GM19438 (cell line): ENCODE results near the gene MKNK2.

Experiments
- ATAC-seq: cut with Tn5 transposase; IDR thresholded peaks from one replicate; pipeline ENCODE4 v1.9.1; 2021; ENCODE audit warnings: low read depth; ENCODE audit not compliant: unreplicated experiment

The MKNK2 gene

DNA sequence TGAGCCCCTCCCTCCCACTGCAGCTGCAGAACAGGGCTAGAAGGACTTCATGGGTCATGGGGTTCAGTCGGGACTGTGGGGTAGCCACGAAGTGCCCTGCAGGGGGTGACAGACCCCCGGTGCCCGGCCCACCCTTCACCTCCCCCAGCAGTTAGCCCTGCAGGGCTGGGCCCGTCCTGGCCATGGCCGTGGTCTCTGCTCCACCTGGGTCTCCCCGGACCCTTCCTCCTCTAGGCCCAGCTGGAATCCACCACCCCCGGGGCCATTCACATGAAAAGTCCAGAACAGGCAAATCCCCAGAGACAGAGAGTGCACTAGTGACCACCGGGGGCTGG, 17.3 kb downstream of the MKNK2 start:
- no peak for ATAC-seq

DNA sequence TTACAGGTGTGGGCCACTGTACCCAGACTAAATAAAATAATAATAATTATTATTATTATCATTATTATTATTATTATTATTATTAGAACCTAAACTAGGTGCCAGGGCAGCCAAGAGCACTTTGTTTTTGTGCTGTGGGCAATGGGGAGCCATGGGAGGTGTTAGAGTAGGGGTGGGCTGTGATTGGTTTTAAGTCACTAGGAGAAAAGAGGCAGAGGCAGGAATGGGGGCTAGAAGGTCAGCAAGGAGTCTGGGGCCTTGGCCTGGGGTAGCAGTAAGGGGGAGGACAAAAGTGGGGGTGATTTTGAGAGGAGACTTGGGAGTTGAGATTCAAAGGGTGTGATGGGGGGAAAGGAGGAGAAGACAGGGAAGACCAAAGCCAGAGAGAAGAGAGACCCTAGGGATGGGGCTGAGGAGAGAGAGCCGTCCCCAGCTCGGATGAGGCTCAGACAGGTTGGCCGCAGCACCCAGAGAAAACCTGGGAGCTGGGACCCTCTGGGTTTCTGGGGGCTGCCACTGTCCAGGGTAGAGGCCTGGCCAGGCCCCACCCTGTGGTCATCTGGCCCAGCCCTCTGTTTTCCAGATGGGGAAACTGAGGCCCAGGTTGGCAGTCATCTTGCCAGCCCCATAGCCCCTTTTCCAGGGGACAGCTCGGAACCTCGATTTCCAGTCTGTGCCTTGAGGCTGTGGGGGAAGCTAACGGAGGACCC, 17.8 kb downstream of the MKNK2 start:
- no peak for ATAC-seq

DNA sequence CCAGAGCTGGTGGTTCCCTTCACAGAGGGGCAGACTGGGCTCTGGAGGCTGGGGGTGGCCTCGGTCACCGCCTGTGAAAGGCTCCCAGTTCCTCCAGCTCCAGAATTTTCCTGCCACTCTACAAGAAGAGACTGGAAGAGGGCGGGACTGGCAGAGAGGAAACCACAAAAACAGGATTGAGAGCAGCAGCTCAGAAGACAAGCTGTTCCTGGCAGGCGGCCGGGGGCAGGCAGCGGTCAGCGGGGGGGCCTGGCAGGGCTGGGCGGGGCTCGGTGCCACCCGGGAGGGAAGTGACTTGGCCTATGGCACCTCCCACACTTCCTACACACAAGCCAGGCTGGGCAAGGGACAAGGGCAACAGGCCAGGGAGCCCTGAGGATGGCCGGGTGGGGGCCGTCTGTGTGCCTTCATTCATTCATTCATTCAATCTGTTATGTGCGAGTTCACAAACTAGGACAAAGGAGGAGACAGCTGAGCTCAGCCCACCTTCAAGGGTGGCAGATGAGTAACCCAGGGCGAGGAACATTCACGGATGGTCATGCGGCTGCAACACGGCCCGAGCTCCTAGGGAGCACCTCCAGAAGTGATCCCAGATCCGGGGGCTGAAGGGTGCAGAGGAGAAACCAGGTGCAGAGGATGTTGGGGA, 18.6 kb downstream of the MKNK2 start:
- no peak for ATAC-seq

DNA sequence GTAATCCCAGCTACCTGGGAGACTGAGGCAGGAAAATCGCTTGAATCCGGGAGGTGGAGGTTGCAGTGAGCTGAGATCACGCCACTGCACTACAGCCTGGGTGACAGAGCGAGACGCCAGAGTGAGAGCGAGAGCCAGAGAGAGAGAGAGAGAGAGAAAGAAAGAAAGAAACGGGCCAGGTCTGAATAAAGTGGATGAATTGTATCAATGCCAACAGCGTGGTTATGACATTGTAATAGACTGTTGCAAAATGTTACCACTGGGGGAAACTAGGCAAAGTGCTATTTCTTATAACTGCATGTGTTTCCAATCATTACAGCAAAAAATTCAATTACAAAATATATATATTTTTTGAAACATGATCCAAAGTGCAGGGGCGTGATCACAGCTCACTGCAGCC, 23.7 kb downstream of the MKNK2 start:
- no peak for ATAC-seq

DNA sequence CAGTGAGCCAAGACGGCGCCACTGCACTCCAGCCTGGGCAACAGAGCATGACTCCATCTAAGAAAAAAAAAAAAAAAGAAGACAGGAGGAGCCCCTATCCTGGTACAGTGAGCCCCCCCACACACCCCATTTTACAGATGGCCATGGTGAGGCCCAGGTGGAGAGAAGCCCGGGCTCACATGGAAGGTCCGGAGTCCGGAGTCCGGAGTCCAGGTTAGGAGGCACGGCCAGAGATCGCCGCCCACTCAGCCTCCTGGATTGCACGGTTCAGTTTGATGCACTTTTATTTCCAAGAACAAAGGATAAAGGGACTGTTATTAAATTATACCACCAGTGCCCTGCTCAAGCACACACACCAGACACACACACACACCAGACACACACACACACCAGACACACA, 24.3 kb downstream of the MKNK2 start:
- no peak for ATAC-seq

DNA sequence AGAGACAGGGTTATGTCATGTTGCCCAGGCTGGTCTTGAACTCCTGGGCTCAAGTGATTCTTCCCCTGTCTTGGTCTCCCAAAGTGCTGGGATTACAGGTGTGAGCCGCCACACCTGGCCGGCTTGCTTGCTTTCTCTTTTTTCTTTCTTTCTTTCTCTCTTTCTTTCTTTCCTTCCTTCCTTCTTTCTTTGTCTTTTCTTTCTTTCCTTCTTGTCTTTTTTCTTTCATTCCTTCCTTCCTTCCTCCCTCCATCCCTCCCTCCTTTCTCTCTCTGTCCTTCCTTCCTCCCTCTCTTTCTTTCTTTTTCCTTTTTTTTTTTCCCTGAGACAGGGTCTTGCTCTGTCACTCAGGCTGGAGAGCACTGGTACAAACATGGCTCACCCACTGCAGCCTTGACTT, 28.8 kb downstream of the MKNK2 start:
- no peak for ATAC-seq

DNA sequence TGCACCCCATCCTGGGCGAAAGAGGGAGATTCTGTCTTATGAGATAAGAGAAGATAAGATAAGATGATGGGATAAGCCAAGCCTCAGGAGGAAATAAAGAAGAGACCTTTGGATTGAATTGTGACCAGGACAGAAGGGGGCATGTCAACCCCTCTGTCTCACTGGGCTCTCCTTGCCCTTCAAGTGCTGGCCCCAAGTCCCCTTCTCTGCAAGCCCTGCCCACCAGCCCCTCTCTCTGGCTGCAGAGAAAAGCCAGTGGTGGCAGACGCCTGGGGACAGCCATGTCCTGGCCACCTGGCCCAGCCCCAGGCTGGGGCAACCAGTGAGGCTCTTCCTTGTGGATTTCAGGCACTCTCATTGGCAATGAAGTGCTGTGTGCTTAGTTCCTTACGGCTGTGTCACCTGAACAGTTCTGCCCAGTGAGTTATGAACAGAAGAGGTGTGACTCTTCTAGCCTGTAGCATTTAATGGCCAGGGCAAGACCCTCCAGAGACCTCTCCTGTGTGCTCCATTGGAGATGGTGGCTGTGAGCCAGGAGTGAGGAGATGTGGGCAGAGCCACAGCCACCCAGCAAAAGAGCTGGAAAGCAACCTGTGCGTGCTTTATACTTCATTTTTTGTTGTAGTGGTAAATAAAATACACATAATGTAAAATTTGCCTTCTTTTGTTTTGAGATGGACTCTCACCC, 29.4 kb downstream of the MKNK2 start:
- no peak for ATAC-seq

DNA sequence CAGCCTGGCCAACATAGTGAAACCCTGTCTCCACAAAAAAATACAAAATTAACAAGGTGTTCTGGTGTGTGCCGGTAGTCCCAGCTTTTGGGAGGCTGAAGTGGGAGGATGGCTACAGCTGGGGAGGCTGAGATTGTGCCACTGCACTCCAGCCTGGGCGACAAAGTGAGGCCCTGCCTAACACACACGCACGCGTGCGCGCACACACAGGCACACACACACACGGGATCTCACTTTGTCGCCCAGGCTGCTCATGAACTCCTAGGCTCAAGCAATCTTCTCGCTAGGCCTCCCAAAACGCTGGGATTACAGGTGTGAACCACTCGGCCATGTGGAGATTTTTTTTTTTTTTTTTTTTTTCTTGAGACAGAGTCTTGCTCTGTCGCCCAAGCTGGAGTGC, 32.3 kb downstream of the MKNK2 start:
- no peak for ATAC-seq

DNA sequence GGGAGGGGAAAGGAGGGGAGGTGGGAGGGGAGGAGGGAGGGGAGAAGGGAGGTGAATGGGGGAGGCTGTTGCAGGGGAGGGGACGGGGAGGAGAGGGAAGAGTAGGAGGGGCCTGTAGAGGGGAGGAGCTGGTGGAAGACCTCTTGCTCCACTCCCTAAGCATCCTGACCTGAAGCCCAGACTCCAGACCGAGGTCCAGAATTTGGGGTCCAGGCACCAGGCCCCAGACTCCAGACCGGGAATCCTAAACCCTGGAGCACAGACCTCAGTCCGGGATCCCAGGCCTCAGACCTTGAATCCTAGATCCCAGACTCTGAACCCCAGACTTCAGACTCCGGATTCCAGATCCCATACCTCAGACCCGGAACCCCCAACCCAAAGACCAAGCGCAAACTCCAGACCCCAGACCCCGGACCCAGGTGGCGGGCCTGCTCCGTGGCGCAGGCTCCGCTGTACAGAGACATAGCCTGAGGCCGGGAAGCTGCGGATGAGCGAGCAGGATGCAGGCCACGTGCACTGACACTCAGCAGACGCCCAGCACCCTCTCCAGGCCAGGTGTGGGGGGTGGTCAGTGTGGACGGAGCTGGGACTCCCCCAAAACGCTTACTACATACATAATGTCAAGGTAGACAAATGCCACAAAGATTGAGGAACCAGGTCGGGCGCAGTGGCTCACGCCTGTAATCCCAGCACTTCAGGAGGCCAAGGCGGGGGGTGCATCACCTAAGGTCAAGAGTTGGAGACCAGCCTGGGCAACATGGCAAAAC, 34.8 kb downstream of the MKNK2 start:
- ATAC-seq, result no peak

DNA sequence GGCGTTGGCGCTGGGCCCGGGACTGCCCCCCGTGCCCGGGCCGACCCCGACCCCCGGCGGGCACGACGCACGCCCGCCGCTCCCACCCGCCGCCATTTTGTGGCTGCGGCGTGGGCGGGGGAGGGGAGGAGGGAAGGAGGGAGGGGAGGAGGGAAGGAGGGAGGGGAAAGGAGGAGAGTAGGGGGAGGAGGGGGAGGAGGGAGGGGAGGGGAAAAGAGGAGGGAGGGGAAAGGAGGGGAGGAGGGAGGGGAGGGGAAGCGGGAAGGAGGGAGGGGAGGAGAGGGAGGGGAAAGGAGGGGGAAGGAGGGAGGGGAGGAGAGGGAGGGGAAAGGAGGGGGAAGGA, 35.5 kb downstream of the MKNK2 start, which contains the start of gene BTBD2:
BTBD2 (minus strand) TSS at position 107 of the 343 bp plus-strand sequence; CDS start at position 96, 11 bp downstream.
- no peak for ATAC-seq

DNA sequence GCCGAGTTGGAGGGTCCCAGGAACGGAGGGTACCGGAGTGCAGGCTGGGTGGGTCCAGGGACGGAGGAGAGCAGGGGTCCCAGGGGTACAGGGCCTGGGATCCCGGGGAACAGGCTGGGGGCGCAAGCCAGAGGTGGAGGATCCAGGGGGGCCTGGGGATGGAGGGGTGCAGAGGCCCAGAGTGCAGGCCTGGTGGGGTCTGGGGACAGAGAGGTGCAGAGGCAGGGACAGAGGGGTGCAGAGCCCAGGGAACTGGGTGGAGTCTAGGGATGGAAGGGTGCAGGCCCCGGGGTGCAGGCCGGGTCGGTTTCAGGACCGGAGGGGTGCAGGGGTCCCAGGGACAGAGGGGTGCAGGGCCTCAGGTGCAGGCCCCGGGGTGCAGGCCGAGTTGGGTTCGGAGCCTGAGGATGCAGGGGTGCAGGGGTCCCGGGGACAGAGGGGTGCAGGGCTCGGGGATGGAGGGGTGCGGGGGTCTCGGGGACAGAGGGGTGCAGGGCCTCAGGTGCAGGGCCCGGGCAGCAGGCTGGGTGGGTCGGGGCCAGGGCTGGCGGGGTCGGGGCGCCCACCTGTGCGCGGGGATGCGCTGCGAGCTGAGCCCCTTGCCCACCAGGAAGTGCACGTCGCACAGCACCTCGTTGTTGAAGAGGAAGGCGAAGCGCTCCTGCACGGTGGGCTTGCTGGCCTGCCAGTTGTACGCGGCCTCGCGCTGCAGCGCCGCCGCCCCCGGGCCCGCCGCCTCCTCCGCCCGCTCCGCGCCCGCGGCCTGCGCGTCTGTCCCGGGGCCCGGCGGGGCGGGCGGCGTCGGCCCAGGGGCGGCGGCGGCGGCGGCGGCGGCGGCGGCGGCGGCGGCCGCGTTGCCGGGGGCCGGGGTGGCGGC, 36.1 kb downstream of the MKNK2 start:
- no peak for ATAC-seq

DNA sequence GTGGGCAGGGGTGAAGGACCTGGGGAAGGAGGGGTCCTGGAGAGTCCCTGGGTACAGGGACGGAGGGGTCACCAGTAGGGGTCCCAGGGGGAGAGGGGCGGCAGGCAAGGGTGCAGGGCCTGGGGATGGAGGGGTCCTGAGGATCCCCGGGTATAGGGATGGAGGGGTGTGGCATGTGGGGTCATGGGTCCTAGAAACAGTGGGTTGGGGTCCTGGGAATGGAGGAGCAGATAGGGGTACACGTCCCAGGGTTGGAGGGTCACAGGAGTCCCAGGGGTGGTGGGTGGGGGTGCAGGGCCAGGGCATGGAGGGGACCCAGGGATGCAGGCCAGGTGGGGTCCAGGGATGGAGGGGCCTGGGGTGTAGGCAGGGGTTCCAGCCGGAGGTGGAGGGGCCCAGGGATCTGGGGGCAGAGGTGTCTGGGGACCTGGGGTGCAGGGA, 36.9 kb downstream of the MKNK2 start:
- no peak for ATAC-seq

DNA sequence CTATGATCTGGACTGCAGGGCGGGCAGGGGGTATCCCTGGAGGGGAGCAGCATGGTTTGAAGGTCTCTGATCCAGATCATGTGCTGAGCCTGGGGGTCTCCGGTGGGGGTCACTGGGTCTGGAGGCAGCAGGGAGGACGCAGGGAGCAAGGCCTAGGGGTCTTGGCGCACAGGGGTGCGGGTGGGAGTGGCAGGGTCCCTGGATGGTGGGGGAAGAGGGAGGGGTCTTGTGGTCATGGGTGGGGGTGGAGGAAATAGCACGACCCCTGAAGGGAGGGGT, 37.4 kb downstream of the MKNK2 start:
- no peak for ATAC-seq

DNA sequence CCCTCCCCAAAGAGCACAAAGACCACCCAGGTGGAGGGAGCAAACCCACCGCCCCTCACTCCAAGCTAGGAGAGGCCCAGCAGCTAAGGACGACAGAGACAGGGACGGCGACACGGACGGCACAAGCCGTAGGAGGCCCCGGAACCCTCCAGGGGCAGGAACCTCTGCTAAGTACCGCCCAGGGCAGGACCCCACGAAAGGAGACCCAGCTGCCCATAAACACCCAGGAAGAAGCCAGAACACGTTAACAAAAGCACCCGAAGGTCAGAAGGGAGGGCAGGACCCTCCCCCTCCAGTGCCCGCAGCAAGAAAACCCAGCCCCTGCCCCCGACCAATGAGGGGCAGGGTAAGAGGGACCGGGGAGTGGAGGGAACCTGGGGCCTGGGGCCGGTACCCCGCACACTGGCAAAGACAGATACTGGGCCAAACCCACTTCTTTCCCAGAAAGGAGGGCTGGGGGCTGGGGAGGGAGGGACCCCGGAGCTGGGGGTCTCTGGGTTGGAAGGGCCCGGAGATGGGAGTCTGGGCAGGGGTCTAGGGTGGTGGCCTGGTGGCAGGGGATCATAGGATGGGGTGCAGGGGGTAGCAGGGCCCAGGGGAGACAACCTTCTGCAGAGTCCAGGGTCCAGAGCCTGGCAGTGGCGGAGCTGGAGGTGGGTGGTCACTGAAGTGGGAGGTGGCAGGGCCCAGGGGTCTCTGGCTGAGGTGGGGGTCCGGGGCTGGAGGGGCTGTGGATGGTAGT, 37.9 kb downstream of the MKNK2 start:
- no peak for ATAC-seq

DNA sequence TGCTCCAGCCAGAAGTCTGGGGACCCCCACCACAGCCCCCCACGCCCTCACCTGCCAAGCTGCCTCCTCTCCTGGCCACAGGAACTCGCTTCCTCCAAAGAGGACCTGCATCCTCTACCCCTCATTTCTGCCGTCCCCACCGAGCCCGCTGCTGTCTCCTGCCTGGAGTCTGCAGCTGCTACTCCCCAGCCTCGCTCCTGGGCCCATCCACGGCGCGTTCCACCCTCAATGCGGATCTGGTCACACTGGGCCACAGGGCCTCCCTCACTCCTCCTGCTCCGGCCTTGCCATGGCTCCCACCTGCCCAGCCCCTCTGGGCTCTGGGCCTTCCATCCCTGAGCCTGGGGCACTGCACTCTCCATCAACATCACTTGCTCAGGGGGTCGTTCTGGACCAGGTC, 39.9 kb downstream of the MKNK2 start:
- ATAC-seq, result no peak

DNA sequence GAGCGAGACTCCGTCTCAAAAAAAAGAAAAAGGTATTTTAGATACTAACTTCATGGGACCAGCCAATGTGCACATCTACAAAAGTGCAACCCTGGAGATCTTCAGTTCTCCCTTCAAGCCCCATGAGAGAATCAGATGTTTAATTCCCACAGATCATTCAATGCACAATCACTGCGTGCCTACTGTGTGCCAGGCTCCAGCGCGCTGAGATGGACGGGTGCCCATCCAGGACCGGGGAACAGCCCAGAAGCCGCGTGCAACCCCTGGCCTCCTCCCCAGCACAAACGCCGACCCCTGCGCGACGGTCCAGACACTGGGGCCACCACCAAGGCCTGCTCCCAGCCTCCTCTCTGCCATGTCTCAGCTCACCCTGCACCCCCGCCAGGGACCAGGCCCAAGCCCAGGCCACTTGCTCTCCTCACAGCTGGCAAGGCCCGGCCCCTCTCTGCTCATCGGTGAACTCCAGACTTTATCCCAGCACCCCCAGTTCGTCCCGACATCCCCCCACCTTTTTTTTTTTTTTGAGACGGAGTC, 40.8 kb downstream of the MKNK2 start:
- ATAC-seq, result no peak

DNA sequence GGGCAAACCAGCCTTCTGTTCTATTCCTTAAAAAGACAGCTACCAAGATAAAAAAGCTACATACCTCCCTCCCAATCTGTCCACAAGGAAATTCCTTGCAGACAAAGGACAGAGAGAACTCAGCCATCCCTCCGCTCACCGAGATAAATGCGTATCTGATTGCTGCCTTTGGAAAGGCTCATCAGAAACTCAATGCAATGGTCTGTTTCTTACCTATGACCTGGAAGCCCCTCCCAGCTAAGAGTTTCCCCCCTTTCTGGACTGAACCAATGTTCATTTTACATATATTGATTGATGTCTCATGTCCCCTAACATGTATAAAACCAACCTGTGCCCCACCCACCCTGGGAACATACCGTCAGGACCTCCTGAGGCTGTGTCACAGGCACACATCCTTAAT, 47.2 kb downstream of the MKNK2 start:
- no peak for ATAC-seq

DNA sequence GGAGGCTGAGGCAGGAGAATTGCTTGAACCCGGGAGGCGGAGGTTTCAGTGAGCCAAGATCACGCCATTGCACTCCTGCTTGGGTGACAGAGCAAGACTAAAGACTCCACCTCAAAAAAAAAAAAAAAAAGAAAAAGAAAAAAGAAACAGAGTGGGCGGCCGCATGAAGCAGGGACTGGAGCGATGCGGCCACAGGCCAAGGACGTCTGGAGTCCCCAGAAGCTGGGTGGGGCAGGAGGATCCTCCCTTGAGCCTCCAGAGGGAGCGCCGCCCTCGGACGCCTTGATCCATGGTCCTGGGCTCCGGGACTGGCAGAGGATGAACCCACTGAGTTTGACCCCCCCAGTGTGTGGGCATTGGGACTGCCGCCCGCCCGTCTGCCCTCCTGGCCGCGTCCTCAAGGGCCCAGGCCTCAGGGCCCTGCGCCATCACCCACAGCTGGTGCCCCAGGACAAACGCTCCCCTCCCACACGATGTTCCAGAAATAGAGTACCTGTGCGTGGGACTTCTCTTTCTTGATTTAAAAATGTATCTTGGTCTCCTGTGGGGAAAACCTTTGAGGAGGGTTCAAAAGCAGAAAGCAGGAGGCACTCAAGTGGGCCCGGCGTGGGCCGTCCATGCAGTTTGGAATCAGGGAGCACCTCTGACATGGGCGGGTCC, 51.1 kb downstream of the MKNK2 start:
- ATAC-seq, result no peak
